ENCODE measurements around the gene AICDA.
"Not testable (repeated sequence)": the region's sequence is repeated elsewhere in the genome, so short reads cannot be mapped to it uniquely, and the experiment has no call there.

Gene AICDA

GRCh38 chr12:8584004-8584403, 28.7 kb downstream of the AICDA start:
- no peaks in the 10 kb centered on the region for H3K4me1 ChIP-seq
- no peak for TF ChIP-seq CTCF (IDR thresholded peaks at IDR 0.05; ENCODE audit: low read depth, low read length)
- DNase-seq: no peak
- H3K27me3 ChIP-seq: no peaks in the 10 kb centered on the region
- H3K36me3 ChIP-seq: no peaks in the 10 kb centered on the region
- no peak overlapping the region for H3K4me3 ChIP-seq (ENCODE audit: low read depth, low read length)
- H3K9me3 ChIP-seq: no peaks in the 10 kb centered on the region

GRCh38 chr12:8581098-8581784, 31.4 kb downstream of the AICDA start:
- no peaks in the 10 kb centered on the region for H3K36me3 ChIP-seq
- H3K4me1 ChIP-seq: no peaks in the 10 kb centered on the region
- DNase-seq: no peak
- H3K27me3 ChIP-seq: no peaks in the 10 kb centered on the region; the same call in 1 of the 2 replicates
- H3K4me3 ChIP-seq (ENCODE audit: low read depth, low read length): no peak overlapping the region
- no peak for TF ChIP-seq CTCF (IDR thresholded peaks at IDR 0.05; ENCODE audit: low read depth, low read length)
- H3K9me3 ChIP-seq: no peaks in the 10 kb centered on the region

GRCh38 chr12:8577879-8578278, 34.8 kb downstream of the AICDA start:
- Histone ChIP-seq H3K9me3 (no peaks in the 10 kb centered on the region), H3K4me1 (no peaks in the 10 kb centered on the region), H3K27me3 (no peaks in the 10 kb centered on the region; the same call in 1 of the 2 replicates), H3K4me3 (ENCODE audit: low read depth, low read length) (no peak overlapping the region), H3K36me3 (no peaks in the 10 kb centered on the region)
- no peak for TF ChIP-seq CTCF (IDR thresholded peaks at IDR 0.05; ENCODE audit: low read depth, low read length)
- DNase-seq: no peak

- Histone ChIP-seq H3K36me3 (no peaks in the 10 kb centered on the region), H3K4me1 (no peaks in the 10 kb centered on the region), H3K9me3 (no peaks in the 10 kb centered on the region), H3K27me3 (no peaks in the 10 kb centered on the region), H3K4me3 (ENCODE audit: low read depth, low read length) (no peak overlapping the region)
- DNase-seq: no peak
- no peak for TF ChIP-seq CTCF (IDR thresholded peaks at IDR 0.05; ENCODE audit: low read depth, low read length)
Measured at GRCh38 chr12:8572507-8572906, 40.2 kb downstream of the AICDA start.

GRCh38 chr12:8566525-8566924, 46.1 kb downstream of the AICDA start:
- no peaks in the 10 kb centered on the region for H3K27me3 ChIP-seq
- H3K9me3 ChIP-seq: no peaks in the 10 kb centered on the region
- no peak overlapping the region for H3K4me3 ChIP-seq (ENCODE audit: low read depth, low read length)
- no peaks in the 10 kb centered on the region for H3K36me3 ChIP-seq
- no peaks in the 10 kb centered on the region for H3K4me1 ChIP-seq
- TF ChIP-seq CTCF (IDR thresholded peaks at IDR 0.05; ENCODE audit: low read depth, low read length): no peak
- no peak for DNase-seq

- not testable (repeated sequence) for H3K27me3 ChIP-seq; H3K4me1 ChIP-seq; DNase-seq; H3K36me3 ChIP-seq; H3K4me3 ChIP-seq (ENCODE audit: low read depth, low read length); H3K9me3 ChIP-seq
Measured at GRCh38 chr12:8566052-8566451, 46.6 kb downstream of the AICDA start.

Measured in BE2C (cell line).